ENCODE results near the gene TCF7L2.

TCF7L2 gene

DNA sequence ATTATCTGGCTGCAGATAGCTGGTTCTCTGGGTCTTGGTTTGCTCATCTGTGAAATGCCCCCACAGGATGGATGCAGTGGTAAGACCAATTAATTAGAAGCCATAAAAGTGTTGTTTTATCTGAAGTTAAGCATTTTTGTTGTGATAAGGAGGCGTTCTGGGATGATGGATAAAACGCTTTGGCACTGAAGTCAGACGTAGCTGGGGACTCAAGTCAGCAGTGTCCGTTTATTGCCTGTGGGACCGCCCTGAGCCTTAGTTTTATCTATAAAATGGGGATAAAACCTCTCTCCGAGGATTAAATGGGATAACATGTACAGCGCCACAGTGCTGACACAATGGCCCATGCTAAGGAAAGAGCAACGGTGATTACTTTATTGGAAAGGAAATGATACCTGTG, 34.7 kb downstream of the TCF7L2 start:
- DNase-seq (ENCODE audit: low read depth in 1 of 2, low spot score in 1 of 2): no peak
- TF ChIP-seq, protein P1, sequence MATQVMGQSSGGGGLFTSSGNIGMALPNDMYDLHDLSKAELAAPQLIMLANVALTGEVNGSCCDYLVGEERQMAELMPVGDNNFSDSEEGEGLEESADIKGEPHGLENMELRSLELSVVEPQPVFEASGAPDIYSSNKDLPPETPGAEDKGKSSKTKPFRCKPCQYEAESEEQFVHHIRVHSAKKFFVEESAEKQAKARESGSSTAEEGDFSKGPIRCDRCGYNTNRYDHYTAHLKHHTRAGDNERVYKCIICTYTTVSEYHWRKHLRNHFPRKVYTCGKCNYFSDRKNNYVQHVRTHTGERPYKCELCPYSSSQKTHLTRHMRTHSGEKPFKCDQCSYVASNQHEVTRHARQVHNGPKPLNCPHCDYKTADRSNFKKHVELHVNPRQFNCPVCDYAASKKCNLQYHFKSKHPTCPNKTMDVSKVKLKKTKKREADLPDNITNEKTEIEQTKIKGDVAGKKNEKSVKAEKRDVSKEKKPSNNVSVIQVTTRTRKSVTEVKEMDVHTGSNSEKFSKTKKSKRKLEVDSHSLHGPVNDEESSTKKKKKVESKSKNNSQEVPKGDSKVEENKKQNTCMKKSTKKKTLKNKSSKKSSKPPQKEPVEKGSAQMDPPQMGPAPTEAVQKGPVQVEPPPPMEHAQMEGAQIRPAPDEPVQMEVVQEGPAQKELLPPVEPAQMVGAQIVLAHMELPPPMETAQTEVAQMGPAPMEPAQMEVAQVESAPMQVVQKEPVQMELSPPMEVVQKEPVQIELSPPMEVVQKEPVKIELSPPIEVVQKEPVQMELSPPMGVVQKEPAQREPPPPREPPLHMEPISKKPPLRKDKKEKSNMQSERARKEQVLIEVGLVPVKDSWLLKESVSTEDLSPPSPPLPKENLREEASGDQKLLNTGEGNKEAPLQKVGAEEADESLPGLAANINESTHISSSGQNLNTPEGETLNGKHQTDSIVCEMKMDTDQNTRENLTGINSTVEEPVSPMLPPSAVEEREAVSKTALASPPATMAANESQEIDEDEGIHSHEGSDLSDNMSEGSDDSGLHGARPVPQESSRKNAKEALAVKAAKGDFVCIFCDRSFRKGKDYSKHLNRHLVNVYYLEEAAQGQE (IDR thresholded peaks at IDR 0.05; ENCODE audit: insufficient replicate concordance, low read depth): no peak
- TF ChIP-seq, protein P2, sequence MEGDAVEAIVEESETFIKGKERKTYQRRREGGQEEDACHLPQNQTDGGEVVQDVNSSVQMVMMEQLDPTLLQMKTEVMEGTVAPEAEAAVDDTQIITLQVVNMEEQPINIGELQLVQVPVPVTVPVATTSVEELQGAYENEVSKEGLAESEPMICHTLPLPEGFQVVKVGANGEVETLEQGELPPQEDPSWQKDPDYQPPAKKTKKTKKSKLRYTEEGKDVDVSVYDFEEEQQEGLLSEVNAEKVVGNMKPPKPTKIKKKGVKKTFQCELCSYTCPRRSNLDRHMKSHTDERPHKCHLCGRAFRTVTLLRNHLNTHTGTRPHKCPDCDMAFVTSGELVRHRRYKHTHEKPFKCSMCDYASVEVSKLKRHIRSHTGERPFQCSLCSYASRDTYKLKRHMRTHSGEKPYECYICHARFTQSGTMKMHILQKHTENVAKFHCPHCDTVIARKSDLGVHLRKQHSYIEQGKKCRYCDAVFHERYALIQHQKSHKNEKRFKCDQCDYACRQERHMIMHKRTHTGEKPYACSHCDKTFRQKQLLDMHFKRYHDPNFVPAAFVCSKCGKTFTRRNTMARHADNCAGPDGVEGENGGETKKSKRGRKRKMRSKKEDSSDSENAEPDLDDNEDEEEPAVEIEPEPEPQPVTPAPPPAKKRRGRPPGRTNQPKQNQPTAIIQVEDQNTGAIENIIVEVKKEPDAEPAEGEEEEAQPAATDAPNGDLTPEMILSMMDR (IDR thresholded peaks at IDR 0.05; ENCODE audit: insufficient read depth, low read length): no peak
- TF ChIP-seq GABPA (IDR thresholded peaks at IDR 0.05; ENCODE audit: low read depth) (no peak), POLR2AphosphoS5 (IDR thresholded peaks at IDR 0.05; ENCODE audit: low read depth) (no peak), SPI1 (IDR thresholded peaks at IDR 0.05; ENCODE audit: borderline replicate concordance, low read depth) (no peak)
- H3K27me3 ChIP-seq (ENCODE audit: insufficient read depth, poor library complexity, severe bottlenecking): peaks cover 2% of the 10 kb centered on the region
- no peak overlapping the region for H3K27ac ChIP-seq (replicated peaks)
- no peak overlapping the region for H3K4me3 ChIP-seq (replicated peaks; ENCODE audit: insufficient read depth, low read length)

DNA sequence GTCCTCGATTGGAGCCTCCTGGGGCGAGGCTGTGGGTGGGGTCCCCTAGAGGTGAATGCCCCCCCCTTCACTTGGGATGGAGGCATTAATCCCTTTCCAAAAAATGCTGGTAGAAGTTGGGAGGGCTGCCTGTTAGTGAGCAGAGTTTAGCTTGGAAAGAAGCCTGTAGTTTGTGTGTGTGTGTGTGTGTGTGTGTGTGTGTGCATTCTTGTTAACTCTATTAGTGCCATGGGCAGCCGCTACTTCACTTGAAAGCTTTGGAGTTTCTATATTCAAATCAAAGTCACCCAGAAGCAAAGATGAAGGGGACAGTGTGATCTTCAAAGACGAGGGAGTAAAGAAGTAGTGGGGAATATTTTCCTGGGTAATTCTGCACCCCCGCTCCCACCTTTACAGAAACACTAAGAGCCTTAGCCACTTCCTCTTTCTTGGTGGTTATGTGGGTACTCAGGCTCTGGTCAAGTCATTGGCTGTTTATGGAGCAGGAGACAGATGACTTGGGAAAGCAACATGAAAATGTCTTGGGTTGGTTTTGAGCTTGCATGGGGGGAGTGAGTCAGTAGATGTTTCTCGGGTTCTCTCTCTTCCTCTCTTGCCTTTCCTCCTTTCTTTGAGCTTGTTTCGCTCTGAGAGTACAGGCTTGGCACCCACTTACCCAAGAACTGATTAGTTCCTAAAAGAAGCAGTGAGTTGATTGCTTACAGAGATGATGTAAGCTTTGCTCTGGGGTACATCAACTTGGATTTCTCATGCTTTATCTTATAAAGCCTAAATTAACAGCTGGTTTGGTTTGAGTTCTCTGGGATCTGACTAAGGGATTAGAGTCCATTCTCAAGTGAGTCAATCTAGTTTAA, 35.9 kb downstream of the TCF7L2 start:
- Histone ChIP-seq H3K4me3 (replicated peaks; ENCODE audit: insufficient read depth, low read length) (no peak overlapping the region), H3K27me3 (ENCODE audit: insufficient read depth, poor library complexity, severe bottlenecking) (peaks cover 2% of the 10 kb centered on the region), H3K27ac (replicated peaks) (no peak overlapping the region)
- DNase-seq (ENCODE audit: low read depth in 1 of 2, low spot score in 1 of 2): peak; percentile 42 to 80
- peak; percentile 99 for TF ChIP-seq SPI1 (IDR thresholded peaks at IDR 0.05; ENCODE audit: borderline replicate concordance, low read depth)
- TF ChIP-seq, protein P2 (IDR thresholded peaks at IDR 0.05; ENCODE audit: insufficient read depth, low read length): no peak

GRCh38 chr10:112986544-112987190, 36.6 kb downstream of the TCF7L2 start:
- H3K27ac ChIP-seq (replicated peaks): no peak overlapping the region
- TF ChIP-seq SPI1 (IDR thresholded peaks at IDR 0.05; ENCODE audit: borderline replicate concordance, low read depth) (peak; percentile 80), GABPA (IDR thresholded peaks at IDR 0.05; ENCODE audit: low read depth) (no peak)
- H3K27me3 ChIP-seq (ENCODE audit: insufficient read depth, poor library complexity, severe bottlenecking): no peaks in the 10 kb centered on the region
- H3K4me3 ChIP-seq (replicated peaks; ENCODE audit: insufficient read depth, low read length): no peak overlapping the region
- peak in 1 of 2 experiments; percentile 9 for DNase-seq (ENCODE audit: low read depth in 1 of 2, low spot score in 1 of 2)

DNA sequence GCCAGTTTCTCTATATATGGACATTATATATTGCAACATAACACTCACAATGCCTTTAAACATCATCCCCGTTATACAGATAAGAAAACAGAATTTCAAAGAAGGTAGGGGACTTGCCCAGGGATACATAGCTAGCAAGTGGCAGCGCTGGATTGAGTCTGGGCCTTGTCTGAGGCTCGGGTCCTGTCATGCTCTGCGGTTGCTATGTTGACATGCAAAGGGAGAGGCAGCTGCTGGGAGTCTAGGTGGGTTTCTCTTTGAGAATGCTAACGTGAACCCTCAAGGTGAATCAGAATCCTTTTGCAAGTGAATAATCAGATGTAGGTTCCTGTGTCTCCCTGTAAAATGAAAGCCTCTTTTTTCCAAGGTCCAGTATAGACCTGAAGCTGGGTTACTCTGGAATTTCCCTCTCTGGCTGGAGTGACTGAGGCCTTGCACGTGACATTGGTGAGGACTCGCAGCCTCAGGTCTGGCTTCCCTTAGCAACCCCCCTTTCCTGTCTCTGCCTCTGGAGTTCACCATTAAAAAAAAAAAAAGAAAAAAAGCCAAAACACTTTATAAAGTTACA, 38.9 kb downstream of the TCF7L2 start:
- TF ChIP-seq GABPA (IDR thresholded peaks at IDR 0.05; ENCODE audit: low read depth) (no peak), SPI1 (IDR thresholded peaks at IDR 0.05; ENCODE audit: borderline replicate concordance, low read depth) (no peak), POLR2AphosphoS5 (IDR thresholded peaks at IDR 0.05; ENCODE audit: low read depth) (no peak)
- TF ChIP-seq, protein P2 (IDR thresholded peaks at IDR 0.05; ENCODE audit: insufficient read depth, low read length): no peak
- TF ChIP-seq, protein P1 (IDR thresholded peaks at IDR 0.05; ENCODE audit: insufficient replicate concordance, low read depth): no peak
- H3K4me3 ChIP-seq (replicated peaks; ENCODE audit: insufficient read depth, low read length): no peak overlapping the region
- no peak overlapping the region for H3K27ac ChIP-seq (replicated peaks)
- no peaks in the 10 kb centered on the region for H3K27me3 ChIP-seq (ENCODE audit: insufficient read depth, poor library complexity, severe bottlenecking)
- DNase-seq (ENCODE audit: low read depth in 1 of 2, low spot score in 1 of 2): no peak
